ENCODE results near the gene UBR3.

UBR3 gene

GRCh38 chr2:169827272-169828140 is at the start of gene UBR3:
UBR3 (plus strand) TSS chr2:169827454; CDS start chr2:169827508, 54 bp downstream.
- peaks cover 25% of the 10 kb centered on the region for H3K4me1 ChIP-seq (ENCODE audit: low read length)
- no peak within 1 kb of the TSS for H3K27ac ChIP-seq (ENCODE audit: low read length)
- no peaks in the 10 kb centered on the region for H3K9me3 ChIP-seq (ENCODE audit: insufficient read depth, low read length)
- no peak for TF ChIP-seq EZH2phosphoT487 (IDR thresholded peaks at IDR 0.05; ENCODE audit: low read depth)
- TF ChIP-seq CTCF (IDR thresholded peaks at IDR 0.05; ENCODE audit: low read depth, low read length): no peak
- peak within 1 kb of the TSS; percentile 85 for H3K4me3 ChIP-seq (ENCODE audit: low read length)
- H3K9ac ChIP-seq (ENCODE audit: low read length): peak within 1 kb of the TSS; percentile 63
- H4K20me1 ChIP-seq (ENCODE audit: insufficient read depth, low read length): peaks cover 13% of the 10 kb centered on the region
- no peaks in the 10 kb centered on the region for H3K27me3 ChIP-seq (ENCODE audit: low read depth, low read length)
- peaks cover 6% of the 10 kb centered on the region for H3K36me3 ChIP-seq (replicated peaks; ENCODE audit: low read depth, low read length)
- peak within 1 kb of the TSS; percentile 90; the same call in 1 of the 2 replicates for H2AFZ ChIP-seq (ENCODE audit: low read depth, low read length)
- H3K79me2 ChIP-seq (ENCODE audit: low read length): peaks cover 60% of the 10 kb centered on the region
- peak within 1 kb of the TSS; percentile 91 for H3K4me2 ChIP-seq (ENCODE audit: low read length)

GRCh38 chr2:169778446-169778845 is 48.8 kb upstream of the UBR3 start:
- Histone ChIP-seq H3K27me3 (ENCODE audit: low read depth, low read length) (no peaks in the 10 kb centered on the region), H3K4me3 (ENCODE audit: low read length) (no peak overlapping the region), H3K27ac (ENCODE audit: low read length) (no peak overlapping the region), H3K4me2 (ENCODE audit: low read length) (no peak overlapping the region), H3K9ac (ENCODE audit: low read length) (no peak overlapping the region), H3K79me2 (ENCODE audit: low read length) (no peaks in the 10 kb centered on the region), H3K9me3 (ENCODE audit: insufficient read depth, low read length) (no peaks in the 10 kb centered on the region), H3K36me3 (replicated peaks; ENCODE audit: low read depth, low read length) (no peaks in the 10 kb centered on the region), H3K4me1 (ENCODE audit: low read length) (peaks cover 14% of the 10 kb centered on the region), H2AFZ (ENCODE audit: low read depth, low read length) (no peak overlapping the region), H4K20me1 (ENCODE audit: insufficient read depth, low read length) (no peaks in the 10 kb centered on the region)
- TF ChIP-seq CTCF (IDR thresholded peaks at IDR 0.05; ENCODE audit: low read depth, low read length) (no peak), EZH2phosphoT487 (IDR thresholded peaks at IDR 0.05; ENCODE audit: low read depth) (no peak)

- no peaks in the 10 kb centered on the region for H4K20me1 ChIP-seq (ENCODE audit: insufficient read depth, low read length)
- H3K4me2 ChIP-seq (ENCODE audit: low read length): no peak overlapping the region
- no peaks in the 10 kb centered on the region for H3K36me3 ChIP-seq (replicated peaks; ENCODE audit: low read depth, low read length)
- H3K4me3 ChIP-seq (ENCODE audit: low read length): no peak overlapping the region
- no peak overlapping the region for H2AFZ ChIP-seq (ENCODE audit: low read depth, low read length)
- TF ChIP-seq EZH2phosphoT487 (IDR thresholded peaks at IDR 0.05; ENCODE audit: low read depth): no peak
- no peak for TF ChIP-seq CTCF (IDR thresholded peaks at IDR 0.05; ENCODE audit: low read depth, low read length)
- no peak overlapping the region for H3K9ac ChIP-seq (ENCODE audit: low read length)
- no peaks in the 10 kb centered on the region for H3K27me3 ChIP-seq (ENCODE audit: low read depth, low read length)
- peaks cover 2% of the 10 kb centered on the region for H3K4me1 ChIP-seq (ENCODE audit: low read length)
- H3K27ac ChIP-seq (ENCODE audit: low read length): no peak overlapping the region
- no peaks in the 10 kb centered on the region for H3K9me3 ChIP-seq (ENCODE audit: insufficient read depth, low read length)
- H3K79me2 ChIP-seq (ENCODE audit: low read length): no peaks in the 10 kb centered on the region
These were observed 45.8 kb upstream of the UBR3 start for GRCh38 chr2:169781249-169782013.

GRCh38 chr2:169782513-169782912 is 44.7 kb upstream of the UBR3 start:
- no peak overlapping the region for H2AFZ ChIP-seq (ENCODE audit: low read depth, low read length)
- no peaks in the 10 kb centered on the region for H4K20me1 ChIP-seq (ENCODE audit: insufficient read depth, low read length)
- no peaks in the 10 kb centered on the region for H3K27me3 ChIP-seq (ENCODE audit: low read depth, low read length)
- H3K27ac ChIP-seq (ENCODE audit: low read length): no peak overlapping the region
- H3K9me3 ChIP-seq (ENCODE audit: insufficient read depth, low read length): no peaks in the 10 kb centered on the region
- no peaks in the 10 kb centered on the region for H3K79me2 ChIP-seq (ENCODE audit: low read length)
- no peaks in the 10 kb centered on the region for H3K4me1 ChIP-seq (ENCODE audit: low read length)
- TF ChIP-seq EZH2phosphoT487 (IDR thresholded peaks at IDR 0.05; ENCODE audit: low read depth) (no peak), CTCF (IDR thresholded peaks at IDR 0.05; ENCODE audit: low read depth, low read length) (no peak)
- no peak overlapping the region for H3K4me3 ChIP-seq (ENCODE audit: low read length)
- H3K9ac ChIP-seq (ENCODE audit: low read length): no peak overlapping the region
- no peak overlapping the region for H3K4me2 ChIP-seq (ENCODE audit: low read length)
- H3K36me3 ChIP-seq (replicated peaks; ENCODE audit: low read depth, low read length): no peaks in the 10 kb centered on the region

Measured in OCI-LY3 (cell line).